Neural progenitor cell (in vitro differentiated cells): ENCODE data around the gene PCARE. TPM values are rescaled to one million over a fixed set of nuclear protein-coding genes. Genes with fewer than 3 reads are reported as not detected.
"Not testable (repeated sequence)": the region's sequence is repeated elsewhere in the genome, so short reads cannot be mapped to it uniquely, and the experiment has no call there.

Source experiments
- DNase-seq: peaks from one replicate; pipeline ENCODE4 v3.0.0-alpha.2; 2016; ENCODE audit warnings: low spot score
- H2AFZ ChIP-seq: fragments of 200-600 bp; sonication (generic); replicated peaks from 2 replicates; pipeline ENCODE4 v1.6.1; 2016; ENCODE audit warnings: antibody characterized with exemption
- H3F3A ChIP-seq: fragments of 200-600 bp; sonication (generic); 2 replicates; pipeline ENCODE4 v1.6.1; 2016; ENCODE audit warnings: antibody characterized with exemption, low read depth
- H3K27ac ChIP-seq: fragments of 200-600 bp; sonication (generic); 2 replicates; pipeline ENCODE4 v1.5.1; 2016; ENCODE audit warnings: mild to moderate bottlenecking
- H3K27me3 ChIP-seq: fragments of 200-600 bp; sonication (generic); 2 replicates; pipeline ENCODE4 v1.6.1; 2016; ENCODE audit warnings: mild to moderate bottlenecking, moderate library complexity
- H3K36me3 ChIP-seq: fragments of 200-600 bp; sonication (generic); 2 replicates; pipeline ENCODE4 v1.5.1; 2016
- H3K4me1 ChIP-seq: fragments of 200-600 bp; sonication (generic); 2 replicates; pipeline ENCODE4 v1.6.1; 2016; ENCODE audit warnings: mixed run types
- H3K4me2 ChIP-seq: fragments of 200-600 bp; sonication (generic); 2 replicates; pipeline ENCODE4 v1.6.1; 2016
- H3K4me3 ChIP-seq: fragments of 200-600 bp; sonication (generic); 2 replicates; pipeline ENCODE4 v1.5.1; 2016
- H3K79me2 ChIP-seq: fragments of 200-600 bp; sonication (generic); 2 replicates; pipeline ENCODE4 v1.6.1; 2016; ENCODE audit warnings: low read depth
- H3K9ac ChIP-seq: fragments of 200-600 bp; sonication (generic); 2 replicates; pipeline ENCODE4 v1.6.1; 2016
- H3K9me3 ChIP-seq: fragments of 200-600 bp; sonication (generic); 2 replicates; pipeline ENCODE4 v1.5.1; 2016; ENCODE audit warnings: low read depth
- H4K20me1 ChIP-seq: fragments of 200-600 bp; sonication (generic); 2 replicates; pipeline ENCODE4 v1.6.1; 2016; ENCODE audit warnings: low read depth
- H3K27ac Mint-ChIP-seq: 3 replicates; pipeline ENCODE4 v1.8.0; 2021; ENCODE audit warnings: mixed read lengths
- H3K27me3 Mint-ChIP-seq: 2 replicates; pipeline ENCODE4 v1.8.0; 2022; ENCODE audit warnings: low read depth, mild to moderate bottlenecking, inconsistent platforms, moderate library complexity, mixed read lengths; ENCODE audit not compliant: insufficient read depth
- H3K36me3 Mint-ChIP-seq: 3 replicates; pipeline ENCODE4 v1.8.0; 2021; ENCODE audit warnings: mixed read lengths
- H3K4me1 Mint-ChIP-seq: 3 replicates; pipeline ENCODE4 v1.8.0; 2021; ENCODE audit warnings: mixed read lengths
- H3K4me3 Mint-ChIP-seq: 3 replicates; pipeline ENCODE4 v1.8.0; 2021; ENCODE audit warnings: mild to moderate bottlenecking, moderate library complexity, mixed read lengths
- H3K9me3 Mint-ChIP-seq: 3 replicates; pipeline ENCODE4 v1.8.0; 2020; ENCODE audit warnings: mixed read lengths
- CTCF ChIP-seq: fragments of 200-600 bp; sonication (generic); IDR thresholded peaks from 2 replicates; pipeline ENCODE4 v1.5.1; 2017; ENCODE audit warnings: antibody characterized with exemption, mild to moderate bottlenecking
- EZH2 ChIP-seq: fragments of 200-600 bp; sonication (generic); IDR thresholded peaks from 2 replicates; pipeline ENCODE4 v1.6.1; 2017; ENCODE audit warnings: antibody characterized with exemption, mild to moderate bottlenecking, moderate library complexity
- EZH2phosphoT487 ChIP-seq: fragments of 200-600 bp; sonication (generic); IDR thresholded peaks from 2 replicates; pipeline ENCODE4 v1.6.1; 2017; ENCODE audit warnings: antibody characterized with exemption
- total RNA-seq: library from RNA; depleted of rRNA; stranded (reverse); fragments of >200 nt; gene quantifications from 2 replicates; pipeline ENCODE4 v1.2.3, GENCODE V29; 2015; ENCODE audit warnings: low replicate concordance

The PCARE gene
- total RNA-seq, 1 donor from 2014 or later, result not detected

- peaks cover 6% of the 10 kb centered on the region for H3K4me1 ChIP-seq
- H3K27me3 Mint-ChIP-seq, result peaks cover 9% of the 10 kb centered on the region
- no peak overlapping the region for H2AFZ ChIP-seq
- H3K27me3 ChIP-seq, result peaks cover 36% of the 10 kb centered on the region
- H3F3A ChIP-seq, result no peaks in the 10 kb centered on the region
- TF ChIP-seq EZH2 (no peak), EZH2phosphoT487 (no peak), CTCF (no peak)
- H3K27ac ChIP-seq, result no peak overlapping the region
- no peaks in the 10 kb centered on the region for H3K9me3 Mint-ChIP-seq
- H3K4me2 ChIP-seq, result no peak overlapping the region
- H3K36me3 ChIP-seq, result no peaks in the 10 kb centered on the region
- peaks cover 2% of the 10 kb centered on the region for H3K4me1 Mint-ChIP-seq
- DNase-seq, result no peak
- H3K9ac ChIP-seq, result no peak overlapping the region
- no peak overlapping the region for H3K4me3 Mint-ChIP-seq
- no peaks in the 10 kb centered on the region for H3K9me3 ChIP-seq
- no peaks in the 10 kb centered on the region for H4K20me1 ChIP-seq
- H3K36me3 Mint-ChIP-seq, result no peaks in the 10 kb centered on the region
- no peak overlapping the region for H3K4me3 ChIP-seq
- no peak overlapping the region for H3K27ac Mint-ChIP-seq
- no peaks in the 10 kb centered on the region for H3K79me2 ChIP-seq
These were observed 34.9 kb upstream of the PCARE start for GRCh38 chr2:29109246-29109645.

- H4K20me1 ChIP-seq, result no peaks in the 10 kb centered on the region
- peaks cover 6% of the 10 kb centered on the region for H3K4me1 ChIP-seq
- Mint-ChIP-seq H3K4me1 (no peaks in the 10 kb centered on the region), H3K4me3 (no peak overlapping the region), H3K27me3 (peaks cover 6% of the 10 kb centered on the region), H3K27ac (no peak overlapping the region), H3K36me3 (no peaks in the 10 kb centered on the region), H3K9me3 (no peaks in the 10 kb centered on the region)
- no peak overlapping the region for H3K4me2 ChIP-seq
- H3F3A ChIP-seq, result no peaks in the 10 kb centered on the region
- no peak overlapping the region for H3K4me3 ChIP-seq
- no peaks in the 10 kb centered on the region for H3K36me3 ChIP-seq
- TF ChIP-seq EZH2, result no peak
- TF ChIP-seq CTCF, result no peak
- no peak for TF ChIP-seq EZH2phosphoT487
- peaks cover 26% of the 10 kb centered on the region for H3K27me3 ChIP-seq
- H3K27ac ChIP-seq, result no peak overlapping the region
- H3K9me3 ChIP-seq, result no peaks in the 10 kb centered on the region
- no peak overlapping the region for H2AFZ ChIP-seq
- no peak for DNase-seq
- no peak overlapping the region for H3K9ac ChIP-seq
- no peaks in the 10 kb centered on the region for H3K79me2 ChIP-seq
These were observed 33.9 kb upstream of the PCARE start for GRCh38 chr2:29108225-29108624.

- H3K9ac ChIP-seq, H3K27ac Mint-ChIP-seq, H3K36me3 Mint-ChIP-seq, H3F3A ChIP-seq, H3K4me3 Mint-ChIP-seq, H3K4me1 Mint-ChIP-seq, H3K36me3 ChIP-seq, H3K4me3 ChIP-seq, H4K20me1 ChIP-seq, DNase-seq, H3K9me3 Mint-ChIP-seq, H3K4me2 ChIP-seq, H3K27ac ChIP-seq, H2AFZ ChIP-seq, H3K79me2 ChIP-seq, H3K9me3 ChIP-seq, H3K27me3 Mint-ChIP-seq, H3K4me1 ChIP-seq: not testable (repeated sequence)
- peaks cover 19% of the 10 kb centered on the region for H3K27me3 ChIP-seq
These were observed 33.2 kb upstream of the PCARE start for GRCh38 chr2:29107547-29107946.

GRCh38 chr2:29106980-29107388 lies 32.7 kb upstream of the PCARE start:
- no peak overlapping the region for H3K27ac Mint-ChIP-seq
- H3K9me3 Mint-ChIP-seq, result no peaks in the 10 kb centered on the region
- no peaks in the 10 kb centered on the region for H3K36me3 Mint-ChIP-seq
- TF ChIP-seq EZH2 (no peak), EZH2phosphoT487 (no peak), CTCF (no peak)
- H3K9me3 ChIP-seq, result no peaks in the 10 kb centered on the region
- no peak overlapping the region for H2AFZ ChIP-seq
- H3K36me3 ChIP-seq, result no peaks in the 10 kb centered on the region
- H3K4me3 ChIP-seq, result no peak overlapping the region
- no peaks in the 10 kb centered on the region for H3F3A ChIP-seq
- H3K27me3 ChIP-seq, result peaks cover 14% of the 10 kb centered on the region
- DNase-seq, result peak; percentile 36
- peak overlapping the region; percentile 52 for H3K4me2 ChIP-seq
- H3K79me2 ChIP-seq, result no peaks in the 10 kb centered on the region
- H4K20me1 ChIP-seq, result no peaks in the 10 kb centered on the region
- no peak overlapping the region for H3K4me3 Mint-ChIP-seq
- no peak overlapping the region for H3K9ac ChIP-seq
- no peaks in the 10 kb centered on the region for H3K4me1 Mint-ChIP-seq
- H3K4me1 ChIP-seq, result peaks cover 6% of the 10 kb centered on the region
- no peak overlapping the region for H3K27ac ChIP-seq
- H3K27me3 Mint-ChIP-seq, result peaks cover 6% of the 10 kb centered on the region
